PC-3 (cell line): ENCODE data around the gene PALD1.

Source experiments
- EZH2 ChIP-seq: fragments of 300-600 bp; sonication (generic); IDR thresholded peaks from one replicate; pipeline ENCODE4 v1.6.1; 2017; ENCODE audit warnings: antibody characterized with exemption, mild to moderate bottlenecking, low read length; ENCODE audit not compliant: unreplicated experiment
- TF ChIP-seq, protein P1 (sequence below): fragments of 300-600 bp; sonication (generic); conservative IDR thresholded peaks from 2 replicates; pipeline ENCODE4 v1.5.1; 2017; ENCODE audit warnings: antibody characterized with exemption, low read depth, mild to moderate bottlenecking, low read length

DNA sequence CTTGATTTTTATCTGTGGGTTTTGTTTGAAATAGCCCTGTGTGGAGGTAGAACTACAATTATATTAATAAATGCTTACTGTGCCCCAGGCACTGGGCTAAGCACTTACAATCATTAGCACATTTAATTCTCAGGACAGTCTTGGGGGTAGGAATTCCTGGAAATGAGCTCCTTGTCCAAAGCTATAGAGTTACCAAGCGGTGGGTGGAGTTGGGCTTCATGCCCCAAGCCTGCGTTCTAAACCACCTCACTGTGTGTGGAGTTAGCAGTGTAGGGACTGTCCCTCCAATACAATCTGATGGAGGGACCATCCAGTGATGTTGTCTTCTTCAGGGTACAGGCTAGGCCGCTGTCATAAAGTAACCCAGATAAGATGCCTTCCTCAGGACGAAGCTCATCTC is 49.7 kb downstream of the PALD1 start:
- no peak for TF ChIP-seq EZH2
- TF ChIP-seq, protein P1, sequence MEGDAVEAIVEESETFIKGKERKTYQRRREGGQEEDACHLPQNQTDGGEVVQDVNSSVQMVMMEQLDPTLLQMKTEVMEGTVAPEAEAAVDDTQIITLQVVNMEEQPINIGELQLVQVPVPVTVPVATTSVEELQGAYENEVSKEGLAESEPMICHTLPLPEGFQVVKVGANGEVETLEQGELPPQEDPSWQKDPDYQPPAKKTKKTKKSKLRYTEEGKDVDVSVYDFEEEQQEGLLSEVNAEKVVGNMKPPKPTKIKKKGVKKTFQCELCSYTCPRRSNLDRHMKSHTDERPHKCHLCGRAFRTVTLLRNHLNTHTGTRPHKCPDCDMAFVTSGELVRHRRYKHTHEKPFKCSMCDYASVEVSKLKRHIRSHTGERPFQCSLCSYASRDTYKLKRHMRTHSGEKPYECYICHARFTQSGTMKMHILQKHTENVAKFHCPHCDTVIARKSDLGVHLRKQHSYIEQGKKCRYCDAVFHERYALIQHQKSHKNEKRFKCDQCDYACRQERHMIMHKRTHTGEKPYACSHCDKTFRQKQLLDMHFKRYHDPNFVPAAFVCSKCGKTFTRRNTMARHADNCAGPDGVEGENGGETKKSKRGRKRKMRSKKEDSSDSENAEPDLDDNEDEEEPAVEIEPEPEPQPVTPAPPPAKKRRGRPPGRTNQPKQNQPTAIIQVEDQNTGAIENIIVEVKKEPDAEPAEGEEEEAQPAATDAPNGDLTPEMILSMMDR, result no peak
